GM12878 (cell line): Measurements from ENCODE around the gene MAPKAP1. TPM values are rescaled to one million over a fixed set of nuclear protein-coding genes. Genes with fewer than 3 reads are reported as not detected.

Experiments
- ATAC-seq: fragments of 200-7000 bp; cut with Tn5 transposase; 3 replicates; pipeline ENCODE4 v1.9.1; 2020; ENCODE audit warnings: mild to moderate bottlenecking, moderate library complexity
- BruUV-seq: library from RNA; stranded (reverse); fragments of 400-500 nt; replicated peaks from 2 replicates; lab custom pipeline; 2021; lab: Mats Ljungman, UMichigan
- CTCF ChIA-PET: fragments of 300-600 bp; sonication (Branson Sonifier 250); formaldehyde crosslinking; extraction: SDS; loops from one replicate; lab custom pipeline; 2021; ENCODE audit warnings: inconsistent platforms; lab: Yijun Ruan, JAX
- POLR2A ChIA-PET: fragments of 350-600 bp; formaldehyde crosslinking; extraction: SDS; loops from one replicate; lab custom pipeline; 2021; ENCODE audit warnings: inconsistent platforms; lab: Charles Lee
- RAD21 ChIA-PET: fragments of 300-600 bp; sonication (Branson Sonifier 250); formaldehyde crosslinking; loops from one replicate; lab custom pipeline; 2023; ENCODE audit warnings: antibody characterized with exemption; ENCODE audit not compliant: unreplicated experiment; lab: Charles Lee
- SMC1A ChIA-PET: fragments of 300-600 bp; sonication (Branson Sonifier 250); formaldehyde crosslinking; loops from one replicate; lab custom pipeline; 2023; ENCODE audit not compliant: unreplicated experiment, uncharacterized antibody; lab: Charles Lee
- DNase-seq: peaks from one replicate; pipeline ENCODE4 v3.0.0-alpha.2; 2011; ENCODE audit warnings: low read depth, low spot score
- FAIRE-seq: peaks from 3 replicates; lab custom pipeline; 2011; peaks lifted over from hg19 to GRCh38; lab: Jason Lieb, UNC
- H2AFZ ChIP-seq: 2 replicates; pipeline ENCODE4 v1.6.0; 2011; ENCODE audit warnings: low read depth, low read length, control low read depth; ENCODE audit not compliant: control insufficient read depth
- H3K27ac ChIP-seq: 2 replicates; pipeline ENCODE4 v1.5.1; 2011; ENCODE audit warnings: control low read depth; ENCODE audit not compliant: control insufficient read depth, insufficient read depth
- H3K27me3 ChIP-seq, 2 experiments: replicated peaks in 1 of 2; 2 replicates each; pipeline versions ENCODE4 v1.6.0 to v1.6.1; 2011; ENCODE audit warnings: low read length in 1 of 2; ENCODE audit not compliant: control insufficient read depth in 2 of 2, insufficient read depth in 2 of 2
- H3K36me3 ChIP-seq, 2 experiments: 2 replicates each; pipeline ENCODE4 v1.5.1; 2011; ENCODE audit warnings: low read length in 1 of 2; ENCODE audit not compliant: control insufficient read depth in 2 of 2, insufficient read depth in 2 of 2
- H3K4me1 ChIP-seq: 2 replicates; pipeline ENCODE4 v1.6.1; 2011; ENCODE audit warnings: mild to moderate bottlenecking, low read length, moderate library complexity, mixed read lengths; ENCODE audit not compliant: control insufficient read depth, insufficient read depth
- H3K4me2 ChIP-seq: 2 replicates; pipeline ENCODE4 v1.6.0; 2011; ENCODE audit warnings: control low read depth; ENCODE audit not compliant: control insufficient read depth, insufficient read depth
- H3K4me3 ChIP-seq: fragments of 200-600 bp; sonication (generic); 2 replicates; pipeline ENCODE4 v1.5.1; 2016
- H3K79me2 ChIP-seq: 2 replicates; pipeline ENCODE4 v1.6.0; 2011; ENCODE audit warnings: low read length; ENCODE audit not compliant: control insufficient read depth, insufficient read depth
- H3K9ac ChIP-seq: 2 replicates; pipeline ENCODE4 v1.8.0; 2011; ENCODE audit warnings: low read length, control low read depth, mixed read lengths; ENCODE audit not compliant: control insufficient read depth, insufficient read depth
- H3K9me3 ChIP-seq: replicated peaks from 3 replicates; pipeline ENCODE4 v1.5.1; 2011; ENCODE audit warnings: mild to moderate bottlenecking, low read length; ENCODE audit not compliant: control insufficient read depth, insufficient read depth
- H4K20me1 ChIP-seq: 2 replicates; pipeline ENCODE4 v1.6.0; 2011; ENCODE audit not compliant: control insufficient read depth, insufficient read depth
- ATF7 ChIP-seq: fragments of 450-650 bp; IDR thresholded peaks from 2 replicates; pipeline ENCODE4 v1.6.1; 2016; ENCODE audit warnings: low read depth, mild to moderate bottlenecking
- BCL11A ChIP-seq: IDR thresholded peaks from 2 replicates; pipeline ENCODE4 v1.6.1; 2011; ENCODE audit warnings: low read depth, low read length
- BCL3 ChIP-seq: IDR thresholded peaks from 2 replicates; pipeline ENCODE4 v1.6.1; 2011; ENCODE audit warnings: borderline replicate concordance, low read depth, mild to moderate bottlenecking, moderate library complexity, low read length; ENCODE audit not compliant: insufficient read depth, poor library complexity, severe bottlenecking
- GABPA ChIP-seq: IDR thresholded peaks from 2 replicates; pipeline ENCODE4 v1.6.1; 2014; ENCODE audit warnings: antibody characterized with exemption, low read depth, mild to moderate bottlenecking, inconsistent platforms
- HDGF ChIP-seq: fragments of 450-650 bp; IDR thresholded peaks from 2 replicates; pipeline ENCODE4 v1.6.1; 2016; ENCODE audit warnings: antibody characterized with exemption
- JUND ChIP-seq: IDR thresholded peaks from 2 replicates; pipeline ENCODE4 v1.6.1; 2012; ENCODE audit warnings: low read depth, mild to moderate bottlenecking, low read length, improper control_type of control experiment, moderate library complexity
- LARP7 ChIP-seq: fragments of 450-650 bp; IDR thresholded peaks from 2 replicates; pipeline ENCODE4 v1.6.1; 2017; ENCODE audit warnings: mild to moderate bottlenecking
- NFYA ChIP-seq: IDR thresholded peaks from 2 replicates; pipeline ENCODE4 v1.6.1; 2011; ENCODE audit warnings: low read depth, mild to moderate bottlenecking, low read length, improper control_type of control experiment, borderline replicate concordance
- SPI1 ChIP-seq: IDR thresholded peaks from 2 replicates; pipeline ENCODE4 v1.6.1; 2011; ENCODE audit warnings: low read depth, mild to moderate bottlenecking, low read length, moderate library complexity, borderline replicate concordance; ENCODE audit not compliant: insufficient read depth
- SRF ChIP-seq, 2 experiments: IDR thresholded peaks; 2 replicates each; pipeline ENCODE4 v1.6.1; 2011; ENCODE audit warnings: low read depth in 2 of 2, low read length in 2 of 2, mild to moderate bottlenecking in 1 of 2, moderate library complexity in 1 of 2
- TCF12 ChIP-seq: IDR thresholded peaks from 2 replicates; pipeline ENCODE4 v1.6.1; 2011; ENCODE audit warnings: low read depth, mild to moderate bottlenecking, low read length
- USF2 ChIP-seq: IDR thresholded peaks from 2 replicates; pipeline ENCODE4 v1.6.1; 2011; ENCODE audit warnings: low read depth, low read length, improper control_type of control experiment, borderline replicate concordance
- ZBTB4 ChIP-seq: fragments of 450-650 bp; formaldehyde crosslinking; IDR thresholded peaks from 2 replicates; pipeline ENCODE4 v1.4.0; 2022; ENCODE audit warnings: mild to moderate bottlenecking, moderate library complexity
- ZNF687 ChIP-seq: fragments of 450-650 bp; IDR thresholded peaks from 2 replicates; pipeline ENCODE4 v1.6.1; 2017; ENCODE audit warnings: mild to moderate bottlenecking, moderate library complexity
- WGBS: methylation state at CpG from one replicate; pipeline ENCODE4 v1.1.6; 2016; ENCODE audit warnings: low lambda C conversion rate; ENCODE audit not compliant: insufficient replicate concordance, insufficient coverage; ENCODE audit errors: missing lambda C conversion rate; 5-methylcytosine and 5-hydroxymethylcytosine counted together
- in situ Hi-C: fragments of 300-500 bp; cut with MboI; formaldehyde crosslinking; loops from 9 replicates; pipeline ENCODE4 v1.14.3; 2018; ENCODE audit warnings: mixed read lengths
- intact Hi-C: fragments of 100-400 bp; cut with micrococcal nuclease; formaldehyde crosslinking; loops from one replicate; pipeline ENCODE4 v1.14.2; 2022; ENCODE audit not compliant: unreplicated experiment
- polyA plus RNA-seq, 11 experiments: library from polyadenylated mRNA; depleted of rRNA in 4 of 11; unstranded in 6 of 11; stranded (reverse) in 5 of 11; fragments of >200 nt; fragmentation: Nextera tagmentation in 4 of 11; fragmentation: Illumina TruSeq in 1 of 11; extraction: Ambion mirVana in 4 of 11; extraction: Trizol in 1 of 11; gene quantifications; 1 replicate in 1 of 11; 2 replicates in 10 of 11; pipeline versions ENCODE4 v1.2.1 to v1.2.3, GENCODE V29; 2011 to 2016; ENCODE audit warnings: inconsistent platforms in 2 of 11, missing spikeins in 2 of 11, low read depth in 1 of 11
- total RNA-seq, 4 experiments: library from RNA; depleted of rRNA in 3 of 4; stranded (reverse); fragments of >200 nt in 3 of 4; fragmentation: Illumina TruSeq in 1 of 4; extraction: Trizol in 1 of 4; gene quantifications; 2 replicates each; pipeline versions ENCODE4 v1.2.1 to v1.2.3, GENCODE V29; 2013 to 2021

MAPKAP1 gene
- total and polyA plus RNA-seq, 10 of the 15 experiments (the other 5 are each of a cell fraction or from before 2014, with no cell fraction given), result 5.1 to 188 (median 105) TPM

DNA sequence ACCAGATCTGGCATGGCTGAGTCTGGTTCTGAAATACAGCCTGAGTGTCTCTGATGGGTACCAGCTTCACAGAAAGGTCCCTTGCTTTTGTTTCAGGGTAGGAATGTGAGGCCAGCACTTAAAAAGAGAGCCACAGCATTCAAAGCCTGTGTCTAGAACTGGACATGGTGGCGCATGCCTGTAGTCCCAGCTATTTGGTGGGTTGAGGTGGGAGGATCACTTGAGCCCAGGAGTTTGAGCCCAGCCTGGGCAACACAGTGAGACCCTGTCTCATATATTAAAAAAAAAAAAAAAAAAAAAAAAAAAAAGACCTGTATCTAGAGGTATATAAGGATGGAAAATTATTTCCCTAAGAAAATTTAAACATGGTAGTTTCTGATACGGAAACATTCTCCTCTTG lies 243.1 kb downstream of the MAPKAP1 start:
- Histone ChIP-seq H3K9ac (no peak overlapping the region), H3K27ac (no peak overlapping the region), H3K4me3 (no peak overlapping the region), H3K79me2 (no peaks in the 10 kb centered on the region), H3K4me1 (no peaks in the 10 kb centered on the region), H3K9me3 (no peaks in the 10 kb centered on the region), H3K36me3 (peaks cover 12 to 22% of the 10 kb centered on the region in 2 experiments), H3K27me3 (no peaks in the 10 kb centered on the region), H2AFZ (no peak overlapping the region), H4K20me1 (no peaks in the 10 kb centered on the region)
- FAIRE-seq, result no peak
- 100% methylated on average over 2 of the region's 2 CpGs for WGBS
- intact Hi-C loops (no loop called here), in situ Hi-C loops (no loop called here)
- ChIA-PET POLR2A (no interaction called here), RAD21 (interaction anchor here (0.6 kb wide), 2 partner anchors 11 to 149 kb away, joined by 3 read pairs; no protein-coding TSS in a partner anchor), SMC1A (interaction anchor here (1.8 kb wide), 1 partner anchor 66 kb away, joined by 4 read pairs; no protein-coding TSS in a partner anchor), CTCF (interaction anchor here (1.5 kb wide), 1 partner anchor 10 kb away, joined by 3 read pairs; no protein-coding TSS in a partner anchor)
- no peak for ATAC-seq
- no TSS peak for BruUV-seq
- DNase-seq, result no peak
- TF ChIP-seq GABPA (no peak), USF2 (no peak), JUND (no peak), ZBTB4 (CRISPR knock-in tag) (no peak), BCL3 (no peak), TCF12 (no peak), ATF7 (no peak), SPI1 (no peak), ZNF687 (no peak), NFYA (no peak), LARP7 (no peak), BCL11A (no peak), SRF (IDR thresholded peaks at IDR 0.05; ENCODE audit: low read depth in 2 of 2, low read length in 2 of 2) (no peak), HDGF (no peak)
- TF ChIP-seq, all 136 proteins: peak for 0
- H3K4me2 ChIP-seq, result no peak overlapping the region
